NCI-H446 (cell line): ENCODE data around the gene DAO.
"Not testable (repeated sequence)": the region's sequence is repeated elsewhere in the genome, so short reads cannot be mapped to it uniquely, and the experiment has no call there.

Experiments
- DNase-seq, 2 experiments: peaks; one replicate each; lab custom pipeline; 2025; lab: John Stamatoyannopoulos, UW

The DAO gene

DNA sequence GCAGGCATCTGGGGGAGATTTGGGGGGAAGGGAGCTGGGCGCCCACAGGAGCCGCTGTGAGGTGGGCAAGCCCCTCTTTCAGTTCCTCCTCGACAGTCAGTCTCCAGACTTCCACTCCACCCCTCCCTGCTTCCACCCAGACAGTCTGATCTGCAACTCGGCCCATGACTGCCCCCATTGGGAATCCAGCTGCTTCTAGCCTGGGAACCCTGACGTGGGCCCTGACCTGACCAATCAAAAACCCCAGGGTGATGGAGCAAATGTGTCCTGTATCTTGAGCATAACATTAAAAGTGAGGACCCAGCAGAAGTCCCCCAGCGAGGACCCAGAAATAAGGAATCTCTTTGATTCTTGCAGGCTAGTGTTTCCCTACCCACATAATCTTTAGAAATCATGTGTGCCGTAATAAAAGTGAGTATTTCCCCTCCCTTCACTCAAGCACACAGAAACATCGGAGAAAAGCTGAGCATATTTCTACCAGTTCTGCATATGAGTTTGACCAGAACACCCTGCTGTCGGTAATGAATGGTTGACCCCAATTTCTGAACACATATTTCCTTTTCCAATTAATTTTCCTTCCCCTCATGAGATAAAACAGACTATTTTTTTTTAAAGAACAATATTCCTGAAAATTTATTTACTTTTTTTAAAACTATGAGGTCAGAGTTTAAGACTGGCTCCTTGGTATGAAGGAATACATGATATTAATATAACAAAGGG lies 28.9 kb upstream of the DAO start:
- no peak for DNase-seq

GRCh38 chr12:108852674-108853309 lies 27.1 kb upstream of the DAO start:
- no peak for DNase-seq

- no peak for DNase-seq
These were observed 26.5 kb upstream of the DAO start for GRCh38 chr12:108853426-108853825.

DNA sequence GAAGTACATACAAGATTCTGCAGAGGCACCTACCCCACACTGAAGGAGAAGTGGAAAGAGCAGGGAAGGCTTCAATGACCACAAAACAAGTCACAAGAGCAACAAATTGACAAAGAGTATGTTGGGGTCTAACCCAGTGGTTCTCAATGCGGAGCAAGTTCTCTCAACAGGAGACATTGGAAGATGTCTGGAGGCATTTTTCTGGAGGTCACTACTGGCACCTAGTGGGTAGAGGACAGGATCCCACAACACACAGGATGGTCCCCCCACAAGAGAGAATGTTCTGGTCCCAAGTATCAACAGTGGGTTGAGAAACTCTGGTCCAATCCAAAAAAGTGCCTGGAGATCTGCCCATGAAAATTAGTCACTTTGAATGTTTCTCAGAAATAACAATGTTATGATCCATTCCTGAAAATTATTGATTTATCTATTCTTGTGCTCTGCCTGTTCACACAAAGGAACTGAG lies 25.9 kb upstream of the DAO start:
- DNase-seq = no peak

GRCh38 chr12:108854451-108855283 lies 25.2 kb upstream of the DAO start:
- DNase-seq = no peak

GRCh38 chr12:108855284-108856169 lies 24.4 kb upstream of the DAO start:
- DNase-seq = no peak

GRCh38 chr12:108856170-108856427 lies 23.8 kb upstream of the DAO start:
- no peak for DNase-seq

- no peak for DNase-seq
These were observed 23.3 kb upstream of the DAO start for GRCh38 chr12:108856428-108857157.

GRCh38 chr12:108857158-108857407 lies 22.8 kb upstream of the DAO start:
- DNase-seq = no peak

DNA sequence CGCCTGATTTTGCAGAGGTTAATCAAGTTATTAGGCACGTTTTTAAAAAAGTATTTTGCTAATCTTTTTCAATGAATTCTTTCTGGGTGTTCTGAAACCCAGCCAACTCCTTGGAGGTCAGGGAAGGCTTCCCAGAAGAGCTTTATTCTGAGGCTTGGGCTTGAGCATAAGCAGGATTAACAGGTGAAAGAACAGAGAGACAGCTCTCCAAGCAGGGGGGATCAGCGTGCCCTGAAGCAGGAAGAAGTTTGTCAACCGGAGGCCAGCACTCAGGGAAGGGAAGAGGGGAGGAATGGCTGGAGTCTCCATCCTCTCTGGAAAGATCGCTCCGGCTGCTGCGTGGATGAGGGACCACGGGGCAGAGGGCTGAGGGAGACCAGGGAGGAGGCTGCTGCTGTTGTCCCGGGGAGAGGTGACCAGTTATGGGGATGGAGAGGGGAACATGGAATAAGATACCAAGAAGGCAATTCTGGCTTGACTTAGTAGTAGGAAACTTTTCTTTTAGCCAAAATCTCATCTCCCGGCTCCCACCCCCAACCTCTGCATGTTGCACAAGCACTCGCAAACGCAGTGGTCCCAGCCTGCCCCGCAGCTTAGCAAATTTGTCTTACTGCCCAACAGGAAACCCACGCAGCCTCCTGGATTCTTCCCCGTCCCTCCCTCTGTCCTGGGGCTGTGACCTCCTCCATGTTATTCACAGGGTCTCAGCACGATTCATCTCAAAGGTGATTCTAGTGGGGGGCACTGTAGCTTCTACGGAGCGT lies 21.4 kb upstream of the DAO start:
- DNase-seq = no peak

DNA sequence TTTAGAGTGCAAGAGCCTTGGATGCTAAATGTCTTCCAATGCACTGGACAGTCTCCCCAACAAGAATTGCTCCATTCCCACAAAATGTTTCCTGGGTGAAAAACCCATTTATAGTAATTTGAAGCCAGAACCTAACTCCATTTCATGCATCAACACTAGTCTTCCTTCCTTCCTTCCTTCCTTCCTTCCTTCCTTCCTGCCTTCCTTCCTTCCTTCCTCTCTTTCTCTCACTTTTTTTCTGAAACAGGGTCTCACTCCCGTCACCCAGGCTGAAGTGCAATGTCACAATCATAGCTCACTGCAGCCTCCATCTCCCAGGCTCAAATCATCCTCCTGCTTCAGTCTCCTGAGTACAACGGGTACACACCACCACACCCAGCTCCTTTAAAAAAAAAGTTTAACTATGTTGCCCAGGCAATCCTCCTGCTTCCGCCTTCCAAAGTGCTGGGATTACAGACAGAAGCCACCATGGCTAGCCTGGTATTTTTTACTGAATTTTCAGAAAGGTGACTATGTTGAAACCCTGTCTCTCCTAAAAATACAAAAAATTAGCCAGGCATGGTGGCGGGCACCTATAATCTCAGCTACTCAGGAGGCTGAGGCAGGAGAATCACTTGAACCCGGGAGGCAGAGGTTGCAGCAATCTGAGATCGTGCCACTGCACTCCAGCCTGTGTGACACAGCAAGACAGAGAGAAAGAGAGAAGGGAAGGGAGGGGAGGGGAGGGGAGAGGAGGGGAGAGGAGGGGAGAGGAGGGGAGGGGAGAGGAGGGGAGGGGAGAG lies 20.6 kb upstream of the DAO start:
- DNase-seq = not testable (repeated sequence)

DNA sequence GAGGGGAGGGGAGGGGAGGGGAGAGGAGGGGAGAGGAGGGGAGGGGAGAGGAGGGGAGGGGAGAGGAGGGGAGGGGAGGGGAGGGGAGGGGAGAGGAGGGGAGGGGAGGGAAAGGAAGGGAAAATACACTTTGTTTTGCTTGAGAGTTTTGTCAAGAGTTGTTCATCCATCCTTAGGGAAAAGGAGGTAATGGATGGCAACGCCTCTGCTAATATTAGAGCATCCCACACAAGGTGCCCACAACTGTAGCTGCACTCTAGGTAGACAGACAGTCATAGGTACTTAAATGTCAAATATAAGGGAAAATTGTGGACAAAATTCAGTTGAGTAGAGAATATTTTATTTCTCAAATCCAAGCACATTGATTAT lies 20.0 kb upstream of the DAO start:
- DNase-seq = no peak

GRCh38 chr12:108860443-108860842 lies 19.4 kb upstream of the DAO start:
- no peak for DNase-seq

DNA sequence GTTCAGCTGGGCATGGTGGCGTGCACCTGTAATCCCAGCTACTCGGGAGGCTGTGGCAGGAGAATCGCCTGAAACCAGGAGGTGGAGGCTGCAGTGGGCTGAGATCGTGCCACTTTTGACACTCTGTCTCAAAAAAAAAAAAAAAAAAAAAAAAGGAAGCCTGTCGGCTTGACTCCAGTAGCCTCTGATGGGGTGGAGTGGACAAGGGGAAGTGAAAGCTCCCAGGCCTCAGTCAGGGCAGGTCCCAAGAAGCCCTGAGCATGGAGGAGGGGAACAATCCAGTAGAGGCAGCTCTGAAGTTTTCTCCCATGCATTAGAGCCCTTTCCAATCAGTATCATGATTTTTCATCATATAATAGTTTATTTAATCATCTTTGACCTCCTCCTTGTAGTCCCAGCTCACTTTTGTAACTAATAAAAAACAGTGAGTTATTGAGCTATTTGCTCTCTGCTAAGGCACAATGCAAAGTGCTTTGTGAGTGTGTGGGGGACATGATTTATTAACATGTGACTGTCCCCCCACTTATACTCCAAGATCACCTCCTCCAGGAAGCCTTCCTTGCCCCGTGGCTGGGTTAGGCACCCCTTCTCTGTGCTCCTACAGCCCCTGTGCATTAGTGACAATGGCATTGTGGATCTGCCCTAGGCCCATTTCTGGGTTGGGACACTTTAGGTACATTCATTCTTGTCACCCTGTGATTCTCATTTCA lies 17.9 kb upstream of the DAO start:
- DNase-seq = no peak

DNA sequence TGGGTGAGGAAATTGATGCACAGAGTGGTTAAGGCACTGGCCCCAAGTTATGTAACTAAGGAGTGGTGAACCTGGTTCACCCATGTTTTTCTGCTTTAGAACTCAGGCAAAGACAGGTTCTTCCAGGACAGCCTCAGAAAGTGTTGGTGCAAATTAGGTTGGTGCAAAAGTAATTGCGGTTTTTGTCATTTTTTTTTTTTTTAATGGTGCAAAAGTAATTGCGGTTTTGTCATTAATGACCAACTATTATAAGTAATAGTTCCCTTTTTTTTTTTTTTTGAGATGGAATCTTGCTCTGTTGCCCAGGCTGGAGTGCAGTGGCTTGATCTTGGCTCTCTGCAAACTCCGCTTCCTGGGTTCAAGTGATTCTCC lies 17.3 kb upstream of the DAO start:
- DNase-seq = no peak

GRCh38 chr12:108865169-108865568 lies 14.7 kb upstream of the DAO start:
- DNase-seq = no peak

DNA sequence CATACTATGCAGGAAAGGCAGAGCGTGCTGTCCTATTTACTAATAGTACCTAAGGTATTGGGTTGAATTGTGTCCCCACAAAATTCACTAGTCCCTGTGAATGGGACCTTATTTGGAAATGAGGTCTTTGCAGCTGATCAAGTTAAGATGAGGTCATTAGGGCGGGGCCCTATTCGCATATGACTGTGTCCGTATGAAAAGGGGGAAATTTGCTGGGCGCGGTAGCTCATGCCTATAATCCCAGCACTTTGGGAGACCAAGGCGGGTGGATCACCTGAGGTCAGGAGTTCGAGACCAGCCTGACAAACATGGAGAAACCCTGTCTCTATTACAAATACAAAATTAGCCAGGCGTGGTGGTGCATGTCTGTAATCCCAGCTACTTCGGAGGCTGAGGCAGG lies 13.8 kb upstream of the DAO start:
- not testable (repeated sequence) for DNase-seq

DNA sequence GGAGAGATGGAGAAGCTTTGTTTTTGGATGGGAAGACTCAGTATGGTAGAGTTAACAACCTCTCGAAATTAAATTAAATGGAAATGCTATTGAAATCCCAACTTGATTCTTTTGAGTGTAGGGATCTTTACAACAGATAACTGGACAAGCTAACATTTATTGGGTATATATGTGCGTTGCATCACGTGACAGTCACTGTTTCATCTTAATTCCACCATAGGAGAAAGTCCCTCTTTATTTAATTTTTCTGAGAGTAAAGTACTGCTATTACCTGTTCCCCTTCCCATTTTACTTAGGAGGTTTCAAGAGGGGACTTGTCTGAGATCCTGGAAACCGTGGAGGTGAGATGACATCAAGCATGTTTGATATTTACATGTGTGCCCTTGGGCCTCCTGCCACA lies 11.1 kb upstream of the DAO start:
- no peak for DNase-seq

DNA sequence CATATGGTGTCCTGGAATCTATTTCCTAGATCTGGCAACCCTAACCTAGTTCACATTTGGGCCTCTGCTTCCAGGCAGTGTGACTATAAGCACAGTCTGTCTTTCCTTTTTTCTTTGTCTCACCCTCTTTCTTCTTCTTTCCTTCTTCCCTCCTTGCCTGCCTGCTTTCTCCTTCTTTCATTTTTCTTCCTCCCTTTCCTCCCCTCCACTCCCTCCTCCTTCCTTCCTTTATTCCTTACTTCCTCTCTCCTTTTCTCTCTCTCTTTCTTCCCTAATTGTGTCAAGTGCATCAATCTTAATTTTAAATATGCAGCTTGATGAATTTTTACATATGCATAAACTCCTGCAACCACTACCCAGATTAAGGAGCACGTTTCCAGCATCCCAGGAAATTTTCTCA lies 4.6 kb upstream of the DAO start:
- no peak for DNase-seq
